HFF-Myc (cell line): ENCODE data around the gene CASP4.
"Not testable (repeated sequence)": the region's sequence is repeated elsewhere in the genome, so short reads cannot be mapped to it uniquely, and the experiment has no call there.

Source experiments
- DNase-seq: peaks from one replicate; pipeline ENCODE4 v3.0.0-alpha.2; 2011; ENCODE audit warnings: low read depth; ENCODE audit errors: extremely low read depth
- H3K4me3 ChIP-seq: replicated peaks from 2 replicates; pipeline ENCODE4 v1.5.1; 2011; ENCODE audit warnings: low read depth, mild to moderate bottlenecking, control low read depth, low read length
- TF ChIP-seq, protein P1 (sequence below): IDR thresholded peaks from 2 replicates; pipeline ENCODE4 v1.5.1; 2012; ENCODE audit warnings: mild to moderate bottlenecking, low read depth, low read length, control low read depth; ENCODE audit errors: missing control alignments

CASP4 gene

DNA sequence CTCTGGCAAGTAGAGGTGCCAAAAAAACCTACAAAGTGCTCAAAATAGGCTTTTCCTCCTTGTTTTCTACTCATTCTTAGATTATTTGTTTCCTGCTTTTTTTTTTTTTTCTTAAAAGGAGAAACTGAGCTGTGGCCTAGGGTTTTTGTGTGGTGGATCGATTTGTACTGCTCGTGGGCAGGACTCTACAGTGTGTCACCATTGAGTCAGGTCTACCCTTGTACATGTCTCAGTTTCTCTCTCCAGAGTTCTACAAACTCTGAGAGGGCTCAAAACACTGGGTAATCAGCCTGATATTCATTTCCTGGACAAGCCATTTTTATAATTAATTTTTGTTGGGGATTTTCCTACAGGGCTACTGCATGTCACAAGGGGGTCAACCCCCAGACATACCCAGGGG, 5.2 kb upstream of the CASP4 start:
- no peak for DNase-seq
- TF ChIP-seq, protein P1, sequence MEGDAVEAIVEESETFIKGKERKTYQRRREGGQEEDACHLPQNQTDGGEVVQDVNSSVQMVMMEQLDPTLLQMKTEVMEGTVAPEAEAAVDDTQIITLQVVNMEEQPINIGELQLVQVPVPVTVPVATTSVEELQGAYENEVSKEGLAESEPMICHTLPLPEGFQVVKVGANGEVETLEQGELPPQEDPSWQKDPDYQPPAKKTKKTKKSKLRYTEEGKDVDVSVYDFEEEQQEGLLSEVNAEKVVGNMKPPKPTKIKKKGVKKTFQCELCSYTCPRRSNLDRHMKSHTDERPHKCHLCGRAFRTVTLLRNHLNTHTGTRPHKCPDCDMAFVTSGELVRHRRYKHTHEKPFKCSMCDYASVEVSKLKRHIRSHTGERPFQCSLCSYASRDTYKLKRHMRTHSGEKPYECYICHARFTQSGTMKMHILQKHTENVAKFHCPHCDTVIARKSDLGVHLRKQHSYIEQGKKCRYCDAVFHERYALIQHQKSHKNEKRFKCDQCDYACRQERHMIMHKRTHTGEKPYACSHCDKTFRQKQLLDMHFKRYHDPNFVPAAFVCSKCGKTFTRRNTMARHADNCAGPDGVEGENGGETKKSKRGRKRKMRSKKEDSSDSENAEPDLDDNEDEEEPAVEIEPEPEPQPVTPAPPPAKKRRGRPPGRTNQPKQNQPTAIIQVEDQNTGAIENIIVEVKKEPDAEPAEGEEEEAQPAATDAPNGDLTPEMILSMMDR, result no peak
- no peak overlapping the region for H3K4me3 ChIP-seq

DNA sequence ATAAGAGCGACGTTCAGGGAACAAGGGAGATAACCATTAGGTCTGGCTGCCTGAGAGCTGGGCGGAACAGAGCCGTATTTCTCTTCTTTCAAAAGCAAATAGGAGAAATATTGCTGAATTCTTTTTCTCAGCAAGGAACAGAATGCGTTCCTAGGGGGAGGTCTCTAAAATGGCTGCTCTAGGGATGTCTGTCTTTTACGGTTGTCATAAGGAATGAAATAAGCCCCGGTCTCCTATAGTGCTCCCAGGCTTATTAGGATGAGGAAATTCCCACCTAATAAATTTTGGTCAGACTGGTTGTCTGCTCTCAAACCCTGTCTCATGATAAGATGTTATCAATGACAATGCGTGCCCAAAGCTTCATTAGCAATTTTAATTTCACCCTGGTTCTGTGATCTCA, 4.5 kb upstream of the CASP4 start:
- not testable (repeated sequence) for DNase-seq

GRCh38 chr11:104970756-104971155, 2.4 kb upstream of the CASP4 start:
- TF ChIP-seq, protein P1, result no peak
- no peak overlapping the region for H3K4me3 ChIP-seq
- DNase-seq, result no peak

More for the DNA sequence above, 4.5 kb upstream of the CASP4 start:
- H3K4me3 ChIP-seq, result not testable (repeated sequence)

- peak overlapping the region; percentile 36 for H3K4me3 ChIP-seq
- TF ChIP-seq, protein P1, result no peak
- no peak for DNase-seq
These were observed 742 bp upstream of the CASP4 start for GRCh38 chr11:104968856-104969776.

DNA sequence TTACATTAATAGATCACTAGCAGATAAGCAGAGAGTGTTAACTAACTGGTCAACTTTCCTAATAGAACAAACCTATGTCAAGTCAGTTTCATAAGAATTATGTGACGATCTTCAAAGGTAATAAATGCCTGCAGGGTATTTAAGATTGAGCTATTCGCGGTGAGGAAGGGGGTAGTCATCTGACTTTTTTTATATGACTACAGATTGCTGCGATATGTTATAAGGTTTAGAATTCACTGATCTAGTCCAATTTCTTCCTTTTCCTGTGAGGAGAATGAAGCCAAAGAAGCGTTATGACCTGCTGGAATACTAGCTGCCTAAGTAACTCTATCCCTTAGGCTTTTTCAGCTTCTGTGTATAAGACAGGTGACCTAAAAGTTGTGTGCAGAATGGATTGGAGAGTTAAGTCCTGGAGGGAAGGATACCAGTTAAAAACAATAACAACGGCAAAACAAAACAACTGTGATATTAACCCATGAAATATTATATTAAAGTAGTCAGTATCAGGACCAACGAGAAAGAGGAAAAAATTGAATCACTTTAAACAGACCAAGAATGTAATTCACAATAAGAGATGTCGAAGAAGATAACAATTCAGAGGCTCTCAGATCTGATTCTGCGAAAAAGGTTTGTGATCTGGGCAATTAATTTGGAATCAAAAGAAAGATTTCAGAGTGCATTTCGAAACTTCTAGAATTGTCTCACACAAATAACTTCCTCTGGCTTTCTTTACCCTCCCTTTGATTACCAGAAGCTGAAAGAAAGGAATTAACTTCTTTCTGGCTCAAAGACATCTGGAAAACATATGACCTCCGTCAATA, 630 bp downstream of the CASP4 start:
- no peak for DNase-seq
- H3K4me3 ChIP-seq, result peak overlapping the region; percentile 36
- TF ChIP-seq, protein P1, result no peak

DNA sequence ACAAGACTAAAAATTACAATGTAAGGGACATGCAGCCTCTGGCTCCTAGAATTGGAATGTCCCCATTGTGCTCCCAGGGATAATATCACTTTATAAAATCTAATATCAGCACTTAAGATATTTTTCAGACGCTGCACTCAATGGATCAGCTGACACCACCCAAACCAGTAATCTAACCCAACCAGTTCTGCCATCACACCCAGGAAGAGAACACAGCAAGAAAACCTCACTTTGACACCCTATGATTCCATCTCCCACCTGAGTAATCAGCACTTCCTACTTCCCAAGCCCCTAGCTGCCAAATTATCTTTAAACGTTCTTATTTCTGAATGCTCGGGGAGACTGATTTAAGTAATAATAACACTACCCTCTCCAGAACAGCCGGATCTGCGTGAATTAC, 2.6 kb downstream of the CASP4 start:
- DNase-seq, result no peak
- TF ChIP-seq, protein P1, result no peak
- no peak overlapping the region for H3K4me3 ChIP-seq

GRCh38 chr11:104964247-104964646, 4.1 kb downstream of the CASP4 start:
- no peak overlapping the region for H3K4me3 ChIP-seq
- TF ChIP-seq, protein P1, result no peak
- no peak for DNase-seq
